HepG2 (cell line): Measurements from ENCODE around the gene GRM4. TPM values are rescaled to one million over a fixed set of nuclear protein-coding genes. Genes with fewer than 3 reads are reported as not detected.

Source experiments
- ATAC-seq: fragments of 200-7000 bp; cut with Tn5 transposase; 3 replicates; pipeline ENCODE4 v1.9.1; 2020; ENCODE audit warnings: mild to moderate bottlenecking, moderate library complexity
- BruUV-seq: library from RNA; stranded (reverse); fragments of 400-500 nt; replicated peaks from 2 replicates; lab custom pipeline; 2021; lab: Mats Ljungman, UMichigan
- CTCF ChIA-PET: fragments of 300-600 bp; formaldehyde crosslinking; extraction: SDS; loops from one replicate; lab custom pipeline; 2021; ENCODE audit warnings: low total read pairs, inconsistent platforms, low intra/inter-chr PET ratio; lab: Yijun Ruan, JAX
- POLR2A ChIA-PET: fragments of 350-600 bp; sonication (Branson Sonifier 250); formaldehyde crosslinking; loops from one replicate; lab custom pipeline; 2020; ENCODE audit warnings: antibody characterized with exemption, inconsistent platforms; lab: Yijun Ruan, JAX
- DNase-seq: peaks from one replicate; pipeline ENCODE4 v3.0.0-alpha.2; 2015; ENCODE audit warnings: low spot score
- FAIRE-seq: peaks from 3 replicates; lab custom pipeline; 2011; peaks lifted over from hg19 to GRCh38; lab: Jason Lieb, UNC
- H2AFZ ChIP-seq: one replicate; pipeline ENCODE4 v1.6.1; 2011; ENCODE audit warnings: low read length, inconsistent platforms
- H3K27ac ChIP-seq: fragments of 300-600 bp; 3 replicates; pipeline ENCODE4 v1.8.0; 2011; ENCODE audit warnings: mixed run types, mild to moderate bottlenecking, mixed read lengths, low read length, inconsistent platforms; ENCODE audit not compliant: insufficient read depth; ENCODE audit errors: extremely low read length
- H3K27me3 ChIP-seq, 2 experiments: fragments of 200-600 bp in 1 of 2; 2 replicates in 1 of 2; 3 replicates in 1 of 2; pipeline versions ENCODE4 v1.6.0 to v1.8.0; 2011; ENCODE audit warnings: low read length in 2 of 2, mild to moderate bottlenecking in 2 of 2, moderate library complexity in 2 of 2, inconsistent platforms in 1 of 2; ENCODE audit not compliant: insufficient read depth in 2 of 2, control insufficient read depth in 1 of 2
- H3K36me3 ChIP-seq, 2 experiments: fragments of 200-600 bp in 1 of 2; replicated peaks in 1 of 2; 2 replicates in 1 of 2; 3 replicates in 1 of 2; pipeline versions ENCODE4 v1.5.1 to v1.8.0; 2011; ENCODE audit warnings: low read length in 2 of 2, inconsistent platforms in 1 of 2; ENCODE audit not compliant: insufficient read depth in 2 of 2, control insufficient read depth in 1 of 2
- H3K4me1 ChIP-seq: 2 replicates; pipeline ENCODE4 v1.5.1; 2012; ENCODE audit warnings: low read length, inconsistent platforms; ENCODE audit not compliant: insufficient read depth
- H3K4me2 ChIP-seq: 2 replicates; pipeline ENCODE4 v1.6.0; 2011; ENCODE audit warnings: low read depth, low read length, inconsistent platforms
- H3K4me3 ChIP-seq, 3 experiments: fragments of 200-600 bp in 1 of 3; sonication (generic), shearing (Covaris generic) in 1 of 3; replicated peaks in 1 of 3; 2 replicates each; pipeline ENCODE4 v1.5.1; 2011 to 2016; ENCODE audit warnings: low read length in 3 of 3, inconsistent platforms in 2 of 3, low read depth in 2 of 3, mild to moderate bottlenecking in 2 of 3, control low read depth in 1 of 3, mixed read lengths in 1 of 3; ENCODE audit not compliant: insufficient read depth in 1 of 3
- H3K79me2 ChIP-seq: one replicate; pipeline ENCODE4 v1.6.1; 2011; ENCODE audit warnings: low read length, inconsistent platforms; ENCODE audit not compliant: insufficient read depth
- H3K9ac ChIP-seq: 2 replicates; pipeline ENCODE4 v1.6.0; 2011; ENCODE audit warnings: mild to moderate bottlenecking, low read depth, low read length, inconsistent platforms; ENCODE audit not compliant: insufficient read depth
- H3K9me3 ChIP-seq: 2 replicates; pipeline ENCODE4 v1.5.1; 2012; ENCODE audit warnings: mild to moderate bottlenecking, low read length
- H4K20me1 ChIP-seq: 2 replicates; pipeline ENCODE4 v1.6.0; 2011; ENCODE audit warnings: inconsistent platforms, mild to moderate bottlenecking, low read length, moderate library complexity; ENCODE audit not compliant: insufficient read depth
- ATF7 ChIP-seq, 2 experiments: fragments of 450-650 bp in 1 of 2; sonication (generic) in 1 of 2; formaldehyde crosslinking in 1 of 2; IDR thresholded peaks; 2 replicates each; pipeline versions ENCODE4 v1.4.0 to v1.6.1; 2016 to 2020; ENCODE audit warnings: antibody characterized with exemption in 1 of 2, mild to moderate bottlenecking in 1 of 2, missing genetic modification reagents in 1 of 2
- MEIS2 ChIP-seq: sonication (generic); formaldehyde crosslinking; IDR thresholded peaks from 2 replicates; pipeline ENCODE4 v1.9.0; 2021; ENCODE audit warnings: mild to moderate bottlenecking, missing genetic modification reagents
- ZNF263 ChIP-seq: sonication (generic); formaldehyde crosslinking; IDR thresholded peaks from 2 replicates; pipeline ENCODE4 v1.4.0; 2020; ENCODE audit warnings: missing genetic modification reagents
- ZNF331 ChIP-seq: sonication (generic); formaldehyde crosslinking; IDR thresholded peaks from 2 replicates; pipeline ENCODE4 v1.4.0; 2020; ENCODE audit warnings: missing genetic modification reagents
- WGBS: methylation state at CpG from one replicate; pipeline ENCODE4 v1.1.6; 2017; ENCODE audit warnings: low lambda C conversion rate; 5-methylcytosine and 5-hydroxymethylcytosine counted together
- in situ Hi-C: cut with HindIII; loops from 2 replicates; pipeline ENCODE4 v1.10.0; 2017; ENCODE audit warnings: low pct_unique_long_range_greater_than_20kb; ENCODE audit not compliant: extremely low pct_ligation_motif_present
- intact Hi-C: fragments of 100-400 bp; cut with micrococcal nuclease; formaldehyde crosslinking; loops from one replicate; pipeline ENCODE4 v1.10.0; 2022; ENCODE audit not compliant: unreplicated experiment
- polyA plus RNA-seq, 8 experiments: library from polyadenylated mRNA; depleted of rRNA in 3 of 8; stranded (reverse) in 7 of 8; unstranded in 1 of 8; fragments of >200 nt; fragmentation: Illumina TruSeq in 4 of 8; extraction: Trizol in 4 of 8; gene quantifications; 2 replicates each; pipeline versions ENCODE4 v1.2.1 to v1.2.3, GENCODE V29; 2011 to 2016; ENCODE audit warnings: low read depth in 4 of 8, missing spikeins in 1 of 8, mixed read lengths in 1 of 8; ENCODE audit not compliant: insufficient read depth in 1 of 8
- total RNA-seq, 5 experiments: library from RNA; depleted of rRNA; stranded (reverse); fragments of >200 nt; fragmentation: Illumina TruSeq; extraction: Trizol; gene quantifications; 2 replicates each; pipeline ENCODE4 v1.2.3, GENCODE V29; 2016; ENCODE audit warnings: low read depth in 1 of 5
- TF ChIP-seq, protein P1 (sequence below): fragments of 450-650 bp; IDR thresholded peaks from 2 replicates; pipeline ENCODE4 v1.6.1; 2016

GRM4 gene
- total and polyA plus RNA-seq, 2 of the 13 experiments (the other 11 are each of a cell fraction or from before 2014, with no cell fraction given), result not detected

DNA sequence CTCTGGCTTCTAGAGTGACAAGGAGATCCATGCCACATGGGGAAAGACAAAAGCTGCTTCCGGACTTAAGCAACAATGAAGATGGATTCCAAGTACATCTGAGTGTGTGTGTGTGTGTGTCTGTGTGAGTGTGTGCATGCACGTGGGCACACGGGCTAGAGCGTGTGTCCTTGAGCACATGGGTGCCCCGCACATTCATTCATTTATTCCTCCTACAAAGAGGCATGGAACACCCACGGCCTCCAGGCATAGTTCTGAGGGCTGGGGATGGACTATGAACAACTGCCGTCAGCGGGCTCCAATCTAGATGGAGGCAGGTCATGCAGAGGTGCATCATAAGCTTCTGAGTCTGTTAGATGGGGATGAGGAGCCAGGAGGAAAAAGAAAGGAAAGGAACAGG is 49.1 kb downstream of the GRM4 start:
- no peak for FAIRE-seq
- TF ChIP-seq ZNF331 (CRISPR knock-in tag) (no peak), MEIS2 (no peak)
- TF ChIP-seq, protein P1, sequence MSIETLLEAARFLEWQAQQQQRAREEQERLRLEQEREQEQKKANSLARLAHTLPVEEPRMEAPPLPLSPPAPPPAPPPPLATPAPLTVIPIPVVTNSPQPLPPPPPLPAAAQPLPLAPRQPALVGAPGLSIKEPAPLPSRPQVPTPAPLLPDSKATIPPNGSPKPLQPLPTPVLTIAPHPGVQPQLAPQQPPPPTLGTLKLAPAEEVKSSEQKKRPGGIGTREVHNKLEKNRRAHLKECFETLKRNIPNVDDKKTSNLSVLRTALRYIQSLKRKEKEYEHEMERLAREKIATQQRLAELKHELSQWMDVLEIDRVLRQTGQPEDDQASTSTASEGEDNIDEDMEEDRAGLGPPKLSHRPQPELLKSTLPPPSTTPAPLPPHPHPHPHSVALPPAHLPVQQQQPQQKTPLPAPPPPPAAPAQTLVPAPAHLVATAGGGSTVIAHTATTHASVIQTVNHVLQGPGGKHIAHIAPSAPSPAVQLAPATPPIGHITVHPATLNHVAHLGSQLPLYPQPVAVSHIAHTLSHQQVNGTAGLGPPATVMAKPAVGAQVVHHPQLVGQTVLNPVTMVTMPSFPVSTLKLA, result peak; percentile 42
- intact Hi-C loops (no loop called here), in situ Hi-C loops (no loop called here)
- H3K9ac ChIP-seq, result no peak overlapping the region
- H3K79me2 ChIP-seq, result no peaks in the 10 kb centered on the region
- H3K4me2 ChIP-seq, result no peak overlapping the region
- H3K9me3 ChIP-seq, result no peaks in the 10 kb centered on the region
- no peak overlapping the region for H3K4me3 ChIP-seq
- H2AFZ ChIP-seq, result no peak overlapping the region
- H3K27ac ChIP-seq, result no peak overlapping the region
- peaks cover 7 to 87% of the 10 kb centered on the region in 2 experiments; a peak in 4 of 5 replicates for H3K27me3 ChIP-seq
- no peaks in the 10 kb centered on the region for H3K4me1 ChIP-seq
- 6% methylated on average over 8 of the region's 8 CpGs for WGBS
- CTCF ChIA-PET, result no interaction called here
- no TSS peak for BruUV-seq
- POLR2A ChIA-PET, result no interaction called here
- no peak for DNase-seq
- no peaks in the 10 kb centered on the region for H3K36me3 ChIP-seq
- no peak for ATAC-seq
- no peaks in the 10 kb centered on the region; the same call in 1 of the 2 replicates for H4K20me1 ChIP-seq

DNA sequence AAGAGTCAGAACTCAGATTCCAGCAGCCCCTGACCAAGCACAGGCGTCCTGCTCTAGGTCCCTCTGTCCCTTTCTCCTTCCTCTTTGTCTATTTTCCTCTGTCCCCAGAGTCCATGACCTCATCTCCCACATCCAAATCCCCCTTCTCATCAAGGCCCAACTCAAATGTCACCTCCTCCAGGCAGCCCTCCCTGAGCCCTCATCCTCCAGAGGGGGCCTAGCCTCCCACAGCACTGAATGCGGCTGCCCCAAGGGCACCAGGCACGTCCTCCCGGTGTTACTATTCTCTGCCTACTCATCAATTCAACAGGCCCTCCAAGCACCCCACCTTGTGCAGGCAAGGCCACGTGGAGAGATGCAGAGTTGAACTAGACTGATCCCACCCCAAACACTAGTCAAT is 49.7 kb downstream of the GRM4 start:
- POLR2A ChIA-PET, result no interaction called here
- H3K4me3 ChIP-seq, result no peak overlapping the region
- no peaks in the 10 kb centered on the region for H3K4me1 ChIP-seq
- H2AFZ ChIP-seq, result no peak overlapping the region
- H4K20me1 ChIP-seq, result no peaks in the 10 kb centered on the region; the same call in 1 of the 2 replicates
- DNase-seq, result no peak
- FAIRE-seq, result no peak
- H3K9ac ChIP-seq, result no peak overlapping the region
- ATAC-seq, result no peak
- H3K4me2 ChIP-seq, result no peak overlapping the region
- no peak overlapping the region for H3K27ac ChIP-seq
- H3K27me3 ChIP-seq, result peaks cover 7 to 82% of the 10 kb centered on the region in 2 experiments; a peak in 3 of 5 replicates
- H3K9me3 ChIP-seq, result no peaks in the 10 kb centered on the region
- TF ChIP-seq ATF7 (IDR thresholded peaks at IDR 0.05) (0 out of 2 replicates have a peak, but pooled peaks have one; percentile 34), ATF7 (CRISPR knock-in tag; IDR thresholded peaks at IDR 0.05) (no peak), ZNF263 (CRISPR knock-in tag) (no peak)
- H3K79me2 ChIP-seq, result no peaks in the 10 kb centered on the region
- intact Hi-C loops (no loop called here), in situ Hi-C loops (no loop called here)
- CTCF ChIA-PET, result no interaction called here
- no TSS peak for BruUV-seq
- no peaks in the 10 kb centered on the region for H3K36me3 ChIP-seq
- WGBS, result 7% methylated on average over 5 of the region's 5 CpGs
